GM12878 (cell line): ENCODE measurements around the gene NR1D1. TPM values are rescaled to one million over a fixed set of nuclear protein-coding genes. Genes with fewer than 3 reads are reported as not detected.

Source experiments
- ATAC-seq: fragments of 200-7000 bp; cut with Tn5 transposase; 3 replicates; pipeline ENCODE4 v1.9.1; 2020; ENCODE audit warnings: mild to moderate bottlenecking, moderate library complexity
- BruUV-seq: library from RNA; stranded (reverse); fragments of 400-500 nt; replicated peaks from 2 replicates; lab custom pipeline; 2021; lab: Mats Ljungman, UMichigan
- CTCF ChIA-PET: fragments of 300-600 bp; sonication (Branson Sonifier 250); formaldehyde crosslinking; extraction: SDS; loops from one replicate; lab custom pipeline; 2021; ENCODE audit warnings: inconsistent platforms; lab: Yijun Ruan, JAX
- POLR2A ChIA-PET: fragments of 350-600 bp; formaldehyde crosslinking; extraction: SDS; loops from one replicate; lab custom pipeline; 2021; ENCODE audit warnings: inconsistent platforms; lab: Charles Lee
- RAD21 ChIA-PET: fragments of 300-600 bp; sonication (Branson Sonifier 250); formaldehyde crosslinking; loops from one replicate; lab custom pipeline; 2023; ENCODE audit warnings: antibody characterized with exemption; ENCODE audit not compliant: unreplicated experiment; lab: Charles Lee
- SMC1A ChIA-PET: fragments of 300-600 bp; sonication (Branson Sonifier 250); formaldehyde crosslinking; loops from one replicate; lab custom pipeline; 2023; ENCODE audit not compliant: unreplicated experiment, uncharacterized antibody; lab: Charles Lee
- DNase-seq: peaks from one replicate; pipeline ENCODE4 v3.0.0-alpha.2; 2011; ENCODE audit warnings: low read depth, low spot score
- FAIRE-seq: peaks from 3 replicates; lab custom pipeline; 2011; peaks lifted over from hg19 to GRCh38; lab: Jason Lieb, UNC
- H2AFZ ChIP-seq: 2 replicates; pipeline ENCODE4 v1.6.0; 2011; ENCODE audit warnings: low read depth, low read length, control low read depth; ENCODE audit not compliant: control insufficient read depth
- H3K27ac ChIP-seq: 2 replicates; pipeline ENCODE4 v1.5.1; 2011; ENCODE audit warnings: control low read depth; ENCODE audit not compliant: control insufficient read depth, insufficient read depth
- H3K27me3 ChIP-seq, 2 experiments: replicated peaks in 1 of 2; 2 replicates each; pipeline versions ENCODE4 v1.6.0 to v1.6.1; 2011; ENCODE audit warnings: low read length in 1 of 2; ENCODE audit not compliant: control insufficient read depth in 2 of 2, insufficient read depth in 2 of 2
- H3K36me3 ChIP-seq, 2 experiments: 2 replicates each; pipeline ENCODE4 v1.5.1; 2011; ENCODE audit warnings: low read length in 1 of 2; ENCODE audit not compliant: control insufficient read depth in 2 of 2, insufficient read depth in 2 of 2
- H3K4me1 ChIP-seq: 2 replicates; pipeline ENCODE4 v1.6.1; 2011; ENCODE audit warnings: mild to moderate bottlenecking, low read length, moderate library complexity, mixed read lengths; ENCODE audit not compliant: control insufficient read depth, insufficient read depth
- H3K4me2 ChIP-seq: 2 replicates; pipeline ENCODE4 v1.6.0; 2011; ENCODE audit warnings: control low read depth; ENCODE audit not compliant: control insufficient read depth, insufficient read depth
- H3K4me3 ChIP-seq: fragments of 200-600 bp; sonication (generic); 2 replicates; pipeline ENCODE4 v1.5.1; 2016
- H3K79me2 ChIP-seq: 2 replicates; pipeline ENCODE4 v1.6.0; 2011; ENCODE audit warnings: low read length; ENCODE audit not compliant: control insufficient read depth, insufficient read depth
- H3K9ac ChIP-seq: 2 replicates; pipeline ENCODE4 v1.8.0; 2011; ENCODE audit warnings: low read length, control low read depth, mixed read lengths; ENCODE audit not compliant: control insufficient read depth, insufficient read depth
- H3K9me3 ChIP-seq: replicated peaks from 3 replicates; pipeline ENCODE4 v1.5.1; 2011; ENCODE audit warnings: mild to moderate bottlenecking, low read length; ENCODE audit not compliant: control insufficient read depth, insufficient read depth
- H4K20me1 ChIP-seq: 2 replicates; pipeline ENCODE4 v1.6.0; 2011; ENCODE audit not compliant: control insufficient read depth, insufficient read depth
- EED ChIP-seq: sonication (generic); IDR thresholded peaks from 2 replicates; pipeline ENCODE4 v1.6.1; 2016; ENCODE audit warnings: antibody characterized with exemption, low read depth
- ETV6 ChIP-seq, 2 experiments: fragments of 450-650 bp in 1 of 2; IDR thresholded peaks in 1 of 2; conservative IDR thresholded peaks in 1 of 2; 2 replicates each; pipeline ENCODE4 v1.6.1; 2014; ENCODE audit warnings: antibody characterized with exemption in 1 of 2, borderline replicate concordance in 1 of 2, low read depth in 1 of 2, mild to moderate bottlenecking in 1 of 2, moderate library complexity in 1 of 2
- GATAD2B ChIP-seq: fragments of 450-650 bp; conservative IDR thresholded peaks from 2 replicates; pipeline ENCODE4 v1.6.1; 2017; ENCODE audit warnings: low read depth, mild to moderate bottlenecking, moderate library complexity
- IKZF2 ChIP-seq, 2 experiments: fragments of 450-650 bp; IDR thresholded peaks; 2 replicates each; pipeline ENCODE4 v1.6.1; 2017; ENCODE audit warnings: mild to moderate bottlenecking in 2 of 2, moderate library complexity in 2 of 2
- IRF4 ChIP-seq: IDR thresholded peaks from 2 replicates; pipeline ENCODE4 v1.6.1; 2011; ENCODE audit warnings: low read depth, low read length
- NR2C2 ChIP-seq: IDR thresholded peaks from 2 replicates; pipeline ENCODE4 v1.6.1; 2011; ENCODE audit warnings: borderline replicate concordance, low read depth; ENCODE audit not compliant: control insufficient read depth, insufficient read length
- SMAD5 ChIP-seq: IDR thresholded peaks from 2 replicates; pipeline ENCODE4 v1.6.1; 2016; ENCODE audit warnings: antibody characterized with exemption, low read depth
- SRF ChIP-seq, 2 experiments: IDR thresholded peaks; 2 replicates each; pipeline ENCODE4 v1.6.1; 2011; ENCODE audit warnings: low read depth in 2 of 2, low read length in 2 of 2, mild to moderate bottlenecking in 1 of 2, moderate library complexity in 1 of 2
- YBX1 ChIP-seq: fragments of 450-650 bp; IDR thresholded peaks from 2 replicates; pipeline ENCODE4 v1.6.1; 2016; ENCODE audit warnings: antibody characterized with exemption
- ZBED1 ChIP-seq: IDR thresholded peaks from 2 replicates; pipeline ENCODE4 v1.6.1; 2016; ENCODE audit warnings: borderline replicate concordance
- ZNF274 ChIP-seq: IDR thresholded peaks from one replicate; pipeline ENCODE4 v1.8.0; 2011; ENCODE audit not compliant: insufficient read length, insufficient read depth
- ZSCAN29 ChIP-seq: fragments of 450-650 bp; IDR thresholded peaks from 2 replicates; pipeline ENCODE4 v1.6.1; 2017; ENCODE audit warnings: mild to moderate bottlenecking, moderate library complexity
- WGBS: methylation state at CpG from one replicate; pipeline ENCODE4 v1.1.6; 2016; ENCODE audit warnings: low lambda C conversion rate; ENCODE audit not compliant: insufficient replicate concordance, insufficient coverage; ENCODE audit errors: missing lambda C conversion rate; 5-methylcytosine and 5-hydroxymethylcytosine counted together
- in situ Hi-C: fragments of 300-500 bp; cut with MboI; formaldehyde crosslinking; loops from 9 replicates; pipeline ENCODE4 v1.14.3; 2018; ENCODE audit warnings: mixed read lengths
- intact Hi-C: fragments of 100-400 bp; cut with micrococcal nuclease; formaldehyde crosslinking; loops from one replicate; pipeline ENCODE4 v1.14.2; 2022; ENCODE audit not compliant: unreplicated experiment
- polyA plus RNA-seq, 11 experiments: library from polyadenylated mRNA; depleted of rRNA in 4 of 11; unstranded in 6 of 11; stranded (reverse) in 5 of 11; fragments of >200 nt; fragmentation: Nextera tagmentation in 4 of 11; fragmentation: Illumina TruSeq in 1 of 11; extraction: Ambion mirVana in 4 of 11; extraction: Trizol in 1 of 11; gene quantifications; 1 replicate in 1 of 11; 2 replicates in 10 of 11; pipeline versions ENCODE4 v1.2.1 to v1.2.3, GENCODE V29; 2011 to 2016; ENCODE audit warnings: inconsistent platforms in 2 of 11, missing spikeins in 2 of 11, low read depth in 1 of 11
- total RNA-seq, 4 experiments: library from RNA; depleted of rRNA in 3 of 4; stranded (reverse); fragments of >200 nt in 3 of 4; fragmentation: Illumina TruSeq in 1 of 4; extraction: Trizol in 1 of 4; gene quantifications; 2 replicates each; pipeline versions ENCODE4 v1.2.1 to v1.2.3, GENCODE V29; 2013 to 2021
- TF ChIP-seq, protein P1 (sequence below): IDR thresholded peaks from 2 replicates; pipeline ENCODE4 v1.6.1; 2011; ENCODE audit warnings: low read depth, low read length, improper control_type of control experiment, borderline replicate concordance
- TF ChIP-seq, protein P2 (sequence below): IDR thresholded peaks from 2 replicates; pipeline ENCODE4 v1.6.1; 2012; ENCODE audit warnings: low read depth, low read length, improper control_type of control experiment
- TF ChIP-seq, protein P3 (sequence below): fragments of 450-650 bp; IDR thresholded peaks from 2 replicates; pipeline ENCODE4 v1.6.1; 2017; ENCODE audit warnings: mild to moderate bottlenecking

Gene NR1D1
- total and polyA plus RNA-seq, 10 of the 15 experiments (the other 5 are each of a cell fraction or from before 2014, with no cell fraction given) = 0.10 to 3.4 (median 0.94) TPM

DNA sequence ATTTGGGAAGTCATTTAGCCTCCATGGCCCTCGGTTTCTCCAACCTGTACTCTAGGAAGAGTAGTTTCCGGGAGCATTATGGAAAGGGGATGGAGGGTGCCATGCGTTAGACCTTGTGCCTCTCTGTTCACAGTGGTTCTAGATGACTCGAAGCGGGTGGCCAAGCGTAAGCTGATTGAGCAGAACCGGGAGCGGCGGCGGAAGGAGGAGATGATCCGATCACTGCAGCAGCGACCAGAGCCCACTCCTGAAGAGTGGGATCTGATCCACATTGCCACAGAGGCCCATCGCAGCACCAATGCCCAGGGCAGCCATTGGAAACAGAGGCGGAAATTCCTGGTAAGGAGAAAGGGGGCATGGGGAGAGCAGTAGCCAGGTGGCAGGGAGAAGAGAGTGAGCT is 15.9 kb downstream of the NR1D1 start (continued):
- TF ChIP-seq, protein P1, sequence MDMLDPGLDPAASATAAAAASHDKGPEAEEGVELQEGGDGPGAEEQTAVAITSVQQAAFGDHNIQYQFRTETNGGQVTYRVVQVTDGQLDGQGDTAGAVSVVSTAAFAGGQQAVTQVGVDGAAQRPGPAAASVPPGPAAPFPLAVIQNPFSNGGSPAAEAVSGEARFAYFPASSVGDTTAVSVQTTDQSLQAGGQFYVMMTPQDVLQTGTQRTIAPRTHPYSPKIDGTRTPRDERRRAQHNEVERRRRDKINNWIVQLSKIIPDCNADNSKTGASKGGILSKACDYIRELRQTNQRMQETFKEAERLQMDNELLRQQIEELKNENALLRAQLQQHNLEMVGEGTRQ = no peak
- TF ChIP-seq NR2C2 = no peak

DNA sequence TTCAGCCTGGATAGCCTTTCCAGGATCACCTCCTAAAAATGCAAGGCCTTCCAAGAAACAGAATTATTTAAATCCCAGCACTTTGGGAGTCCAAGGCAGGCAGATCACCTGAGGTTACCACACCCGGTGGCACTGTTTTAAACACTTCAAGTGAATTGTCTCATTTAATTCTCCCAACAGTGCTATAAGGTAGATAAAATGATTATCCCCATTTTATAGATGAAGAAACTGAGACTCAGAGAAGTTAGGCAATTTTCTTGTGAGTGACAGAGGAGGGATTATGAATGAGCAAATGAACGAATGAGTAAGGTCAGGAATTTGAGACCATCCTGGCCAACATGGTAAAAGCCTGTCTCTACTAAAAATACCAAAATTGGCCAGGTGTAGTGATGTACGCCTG is 20.8 kb downstream of the NR1D1 start:
- Histone ChIP-seq H3K27ac (no peak overlapping the region), H3K4me2 (no peak overlapping the region), H3K36me3 (no peaks in the 10 kb centered on the region), H3K79me2 (no peaks in the 10 kb centered on the region), H3K9me3 (no peaks in the 10 kb centered on the region), H4K20me1 (no peaks in the 10 kb centered on the region), H3K4me3 (no peak overlapping the region), H2AFZ (no peak overlapping the region), H3K27me3 (no peaks in the 10 kb centered on the region), H3K4me1 (peaks cover 4% of the 10 kb centered on the region; the same call in 1 of the 2 replicates), H3K9ac (no peak overlapping the region)
- ChIA-PET RAD21 (no interaction called here), CTCF (no interaction called here), SMC1A (no interaction called here), POLR2A (no interaction called here)
- ATAC-seq = no peak
- DNase-seq = no peak
- 49% methylated on average over 3 of the region's 3 CpGs for WGBS
- FAIRE-seq = no peak
- no TSS peak for BruUV-seq
- in situ Hi-C loops (no loop called here), intact Hi-C loops (no loop called here)
- TF ChIP-seq ZBED1 = no peak
- TF ChIP-seq SRF (IDR thresholded peaks at IDR 0.05; ENCODE audit: low read depth in 2 of 2, low read length in 2 of 2) = no peak
- TF ChIP-seq, protein P2, sequence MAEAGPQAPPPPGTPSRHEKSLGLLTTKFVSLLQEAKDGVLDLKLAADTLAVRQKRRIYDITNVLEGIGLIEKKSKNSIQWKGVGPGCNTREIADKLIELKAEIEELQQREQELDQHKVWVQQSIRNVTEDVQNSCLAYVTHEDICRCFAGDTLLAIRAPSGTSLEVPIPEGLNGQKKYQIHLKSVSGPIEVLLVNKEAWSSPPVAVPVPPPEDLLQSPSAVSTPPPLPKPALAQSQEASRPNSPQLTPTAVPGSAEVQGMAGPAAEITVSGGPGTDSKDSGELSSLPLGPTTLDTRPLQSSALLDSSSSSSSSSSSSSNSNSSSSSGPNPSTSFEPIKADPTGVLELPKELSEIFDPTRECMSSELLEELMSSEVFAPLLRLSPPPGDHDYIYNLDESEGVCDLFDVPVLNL = no peak
- TF ChIP-seq YBX1 = no peak
- TF ChIP-seq ETV6 (conservative IDR thresholded peaks at IDR 0.05 in 1 of 2, IDR thresholded peaks at IDR 0.05 in 1 of 2; ENCODE audit: borderline replicate concordance in 1 of 2, low read depth in 1 of 2) = no peak
- no peak for TF ChIP-seq ZSCAN29
- no peak for TF ChIP-seq SMAD5
- no peak for TF ChIP-seq IKZF2 (IDR thresholded peaks at IDR 0.05)
- TF ChIP-seq EED = no peak
- TF ChIP-seq GATAD2B = no peak
- TF ChIP-seq IRF4 = no peak
- TF ChIP-seq, protein P3, sequence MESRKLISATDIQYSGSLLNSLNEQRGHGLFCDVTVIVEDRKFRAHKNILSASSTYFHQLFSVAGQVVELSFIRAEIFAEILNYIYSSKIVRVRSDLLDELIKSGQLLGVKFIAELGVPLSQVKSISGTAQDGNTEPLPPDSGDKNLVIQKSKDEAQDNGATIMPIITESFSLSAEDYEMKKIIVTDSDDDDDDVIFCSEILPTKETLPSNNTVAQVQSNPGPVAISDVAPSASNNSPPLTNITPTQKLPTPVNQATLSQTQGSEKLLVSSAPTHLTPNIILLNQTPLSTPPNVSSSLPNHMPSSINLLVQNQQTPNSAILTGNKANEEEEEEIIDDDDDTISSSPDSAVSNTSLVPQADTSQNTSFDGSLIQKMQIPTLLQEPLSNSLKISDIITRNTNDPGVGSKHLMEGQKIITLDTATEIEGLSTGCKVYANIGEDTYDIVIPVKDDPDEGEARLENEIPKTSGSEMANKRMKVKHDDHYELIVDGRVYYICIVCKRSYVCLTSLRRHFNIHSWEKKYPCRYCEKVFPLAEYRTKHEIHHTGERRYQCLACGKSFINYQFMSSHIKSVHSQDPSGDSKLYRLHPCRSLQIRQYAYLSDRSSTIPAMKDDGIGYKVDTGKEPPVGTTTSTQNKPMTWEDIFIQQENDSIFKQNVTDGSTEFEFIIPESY = no peak
- TF ChIP-seq, protein P1 = no peak
- TF ChIP-seq ZNF274 = no peak
